HL-60/S4 treated with retinoic acid at 250 ng/mL for 4 days and 3 days (cell line): Measurements from ENCODE around the gene XPNPEP2.

ENCODE experiments used
- in situ Hi-C: fragments of 300-500 bp; cut with MboI; formaldehyde crosslinking; loops from 2 replicates; pipeline ENCODE4 v1.7.0; 2022; ENCODE audit warnings: low sequenced_read_pairs

The XPNPEP2 gene

GRCh38 chrX:129793604-129794191, 54.9 kb downstream of the XPNPEP2 start:
- in situ Hi-C loops: no loop called here

GRCh38 chrX:129795584-129795983, 56.8 kb downstream of the XPNPEP2 start:
- in situ Hi-C loops: no loop called here

DNA sequence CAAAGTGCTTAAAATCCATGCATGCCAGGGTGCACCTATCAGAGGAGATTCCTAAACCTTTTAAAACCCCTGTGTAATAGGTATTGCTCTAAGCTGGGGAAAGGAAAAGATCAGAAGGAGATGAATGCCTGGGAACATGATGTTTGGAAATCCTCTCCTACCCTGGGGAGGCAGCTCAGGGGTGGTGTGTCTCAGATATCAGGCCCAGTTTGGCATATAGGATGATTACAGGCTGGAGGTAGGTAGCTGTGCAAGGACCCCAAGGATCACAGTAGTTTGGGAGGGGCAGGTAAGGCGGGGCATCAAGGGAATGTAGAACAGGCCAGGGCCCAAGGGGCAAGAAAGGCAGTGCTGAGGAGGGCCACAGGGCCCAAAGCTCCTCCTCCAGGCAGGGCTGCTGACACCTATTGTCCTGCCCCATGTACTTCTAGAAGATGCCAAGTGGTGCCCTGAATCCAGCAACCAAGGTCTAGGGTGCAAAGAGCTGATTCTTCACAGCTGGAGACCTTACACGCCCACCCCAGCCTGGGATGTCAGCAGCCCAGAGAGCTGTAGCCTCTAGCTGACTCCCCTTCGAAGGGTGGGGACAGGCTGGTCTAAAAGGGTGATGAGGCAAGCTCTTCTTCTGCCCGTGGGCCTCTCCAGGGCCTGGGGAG, 58.6 kb downstream of the XPNPEP2 start:
- in situ Hi-C loops: no loop called here

- in situ Hi-C loops: no loop called here
These were observed 59.7 kb downstream of the XPNPEP2 start for GRCh38 chrX:129798456-129798855.

GRCh38 chrX:129798888-129799287, 60.1 kb downstream of the XPNPEP2 start:
- in situ Hi-C loops: no loop called here

- in situ Hi-C loops: no loop called here
These were observed 61.4 kb downstream of the XPNPEP2 start for GRCh38 chrX:129800186-129800585.

GRCh38 chrX:129802863-129803262, 64.1 kb downstream of the XPNPEP2 start:
- in situ Hi-C loops: no loop called here

DNA sequence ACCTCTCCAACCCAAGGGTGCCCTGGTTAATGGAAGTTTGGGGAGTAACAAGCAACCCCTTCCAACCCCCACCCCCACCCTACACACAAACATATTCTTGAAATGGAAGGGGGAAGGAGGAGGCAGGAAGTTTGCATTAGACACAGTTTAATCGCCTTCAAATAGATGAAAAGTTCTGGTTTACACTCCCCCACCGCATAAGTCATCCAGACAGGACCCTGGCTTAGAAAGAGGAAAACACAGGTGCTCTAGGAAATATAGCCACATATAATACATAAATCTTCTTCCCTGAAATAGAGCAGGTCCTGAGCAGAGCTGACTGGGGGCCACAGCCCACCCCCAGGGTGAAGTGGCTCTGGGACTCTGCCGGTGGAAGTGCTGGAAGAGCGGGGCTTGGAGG, 66.0 kb downstream of the XPNPEP2 start:
- in situ Hi-C loops: no loop called here

GRCh38 chrX:129808158-129808828, 69.5 kb downstream of the XPNPEP2 start:
- in situ Hi-C loops: no loop called here

GRCh38 chrX:129808829-129809796, 70.3 kb downstream of the XPNPEP2 start:
- in situ Hi-C loops: no loop called here

GRCh38 chrX:129813662-129814368, 75.0 kb downstream of the XPNPEP2 start:
- in situ Hi-C loops: no loop called here

DNA sequence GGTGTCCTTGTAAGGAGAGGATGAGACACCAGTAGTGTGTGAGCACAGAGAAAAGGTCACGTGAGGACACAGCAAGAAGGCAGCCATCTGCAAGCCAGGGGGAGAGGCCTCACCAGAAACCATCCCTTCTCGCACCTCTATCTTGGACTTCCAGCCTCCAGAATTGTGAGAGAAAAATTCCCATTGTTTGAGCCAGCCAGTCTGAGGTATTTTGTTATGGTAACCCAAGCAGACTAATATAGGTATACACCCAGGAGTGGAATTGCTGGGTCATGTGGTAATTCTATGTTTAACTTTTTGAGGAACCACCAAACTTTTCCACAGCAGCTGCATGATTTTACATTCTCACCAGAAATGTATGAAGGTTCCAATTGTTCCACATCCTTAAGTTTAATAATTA, 79.3 kb downstream of the XPNPEP2 start:
- in situ Hi-C loops: no loop called here
